H9 (cell line): Measurements from ENCODE around the gene DIP2C. TPM values are rescaled to one million over a fixed set of nuclear protein-coding genes. Genes with fewer than 3 reads are reported as not detected.

Experiments
- DNase-seq: peaks from one replicate; pipeline ENCODE4 v3.0.0-alpha.2; 2017
- H2AFZ ChIP-seq: one replicate; pipeline ENCODE4 v1.6.1; 2013; ENCODE audit warnings: mild to moderate bottlenecking, low read length, control low read depth, moderate library complexity
- H2AK5ac ChIP-seq: 2 replicates; pipeline ENCODE4 v1.6.1; 2013; ENCODE audit warnings: low read length, control low read depth, mixed read lengths; ENCODE audit not compliant: insufficient read length
- H2BK120ac ChIP-seq: one replicate; pipeline ENCODE4 v1.6.1; 2013; ENCODE audit warnings: low read depth, mild to moderate bottlenecking, low read length, control low read depth, inconsistent platforms; ENCODE audit not compliant: poor library complexity, severe bottlenecking
- H2BK12ac ChIP-seq: 2 replicates; pipeline ENCODE4 v1.6.1; 2013; ENCODE audit warnings: low read length, control low read depth, mixed read lengths, low read depth; ENCODE audit not compliant: insufficient read length
- H2BK15ac ChIP-seq: 2 replicates; pipeline ENCODE4 v1.6.1; 2013; ENCODE audit warnings: low read depth, low read length, control low read depth
- H2BK20ac ChIP-seq: one replicate; pipeline ENCODE4 v1.6.1; 2013; ENCODE audit warnings: low read depth, mild to moderate bottlenecking, low read length, control low read depth, inconsistent platforms; ENCODE audit not compliant: poor library complexity, severe bottlenecking
- H2BK5ac ChIP-seq: 2 replicates; pipeline ENCODE4 v1.6.1; 2013; ENCODE audit warnings: low read length, control low read depth, mixed read lengths; ENCODE audit not compliant: insufficient read length
- H3K14ac ChIP-seq: 2 replicates; pipeline ENCODE4 v1.6.1; 2013; ENCODE audit warnings: low read length, control low read depth; ENCODE audit not compliant: insufficient read depth
- H3K18ac ChIP-seq: 2 replicates; pipeline ENCODE4 v1.6.1; 2013; ENCODE audit warnings: low read depth, mild to moderate bottlenecking, mixed read lengths, low read length, control low read depth; ENCODE audit not compliant: insufficient read length
- H3K23ac ChIP-seq: 2 replicates; pipeline ENCODE4 v1.6.1; 2013; ENCODE audit warnings: low read length, control low read depth, mixed read lengths, low read depth; ENCODE audit not compliant: insufficient read length
- H3K23me2 ChIP-seq: 2 replicates; pipeline ENCODE4 v1.6.1; 2013; ENCODE audit warnings: low read depth, mild to moderate bottlenecking, mixed read lengths, low read length, control low read depth; ENCODE audit not compliant: insufficient read length, poor library complexity, severe bottlenecking
- H3K27ac ChIP-seq: 2 replicates; pipeline ENCODE4 v1.5.1; 2013; ENCODE audit warnings: low read length, control low read depth, mixed read lengths, low read depth; ENCODE audit not compliant: insufficient read length
- H3K27me3 ChIP-seq: 2 replicates; pipeline ENCODE4 v1.6.1; 2013; ENCODE audit warnings: low read length, control low read depth, inconsistent platforms; ENCODE audit not compliant: insufficient read depth
- H3K4ac ChIP-seq: 2 replicates; pipeline ENCODE4 v1.6.1; 2013; ENCODE audit warnings: low read depth, mild to moderate bottlenecking, control low read depth, inconsistent platforms, low read length, moderate library complexity
- H3K4me1 ChIP-seq: 2 replicates; pipeline ENCODE4 v1.6.1; 2013; ENCODE audit warnings: low read length, control low read depth, inconsistent platforms; ENCODE audit not compliant: insufficient read depth
- H3K4me2 ChIP-seq: 2 replicates; pipeline ENCODE4 v1.6.1; 2013; ENCODE audit warnings: low read length, control low read depth, mixed read lengths; ENCODE audit not compliant: insufficient read length, insufficient read depth
- H3K56ac ChIP-seq: 2 replicates; pipeline ENCODE4 v1.6.1; 2013; ENCODE audit warnings: low read depth, mild to moderate bottlenecking, mixed read lengths, low read length, control low read depth; ENCODE audit not compliant: insufficient read length
- H3K79me1 ChIP-seq: 2 replicates; pipeline ENCODE4 v1.6.1; 2013; ENCODE audit warnings: low read depth, mild to moderate bottlenecking, moderate library complexity, low read length, control low read depth, inconsistent platforms; ENCODE audit not compliant: insufficient read depth, poor library complexity, severe bottlenecking
- H3K79me2 ChIP-seq: 2 replicates; pipeline ENCODE4 v1.6.1; 2013; ENCODE audit warnings: low read length, control low read depth, inconsistent platforms; ENCODE audit not compliant: insufficient read depth
- H3K9ac ChIP-seq: 2 replicates; pipeline ENCODE4 v1.6.1; 2013; ENCODE audit warnings: low read length, control low read depth, mixed read lengths; ENCODE audit not compliant: insufficient read length; ENCODE audit errors: extremely low read depth
- H3K9me3 ChIP-seq: one replicate; pipeline ENCODE4 v1.6.1; 2013; ENCODE audit warnings: low read depth, low read length, inconsistent platforms; ENCODE audit not compliant: control insufficient read depth
- H3T11ph ChIP-seq: one replicate; pipeline ENCODE4 v1.6.1; 2013; ENCODE audit warnings: mild to moderate bottlenecking, low read length, control low read depth, inconsistent platforms
- H4K20me1 ChIP-seq: one replicate; pipeline ENCODE4 v1.6.1; 2013; ENCODE audit not compliant: control insufficient read depth, insufficient read length, insufficient read depth
- H4K5ac ChIP-seq: 2 replicates; pipeline ENCODE4 v1.6.1; 2013; ENCODE audit warnings: low read depth, mild to moderate bottlenecking, mixed read lengths, low read length, control low read depth; ENCODE audit not compliant: insufficient read length
- H4K8ac ChIP-seq: replicated peaks from 2 replicates; pipeline ENCODE4 v1.6.1; 2013; ENCODE audit warnings: low read length, control low read depth, mixed read lengths, low read depth; ENCODE audit not compliant: insufficient read length
- H4K91ac ChIP-seq: 2 replicates; pipeline ENCODE4 v1.6.1; 2013; ENCODE audit warnings: low read depth, mild to moderate bottlenecking, moderate library complexity, mixed read lengths, low read length, control low read depth; ENCODE audit not compliant: insufficient read length
- H3K27ac Mint-ChIP-seq, 3 experiments: 2 replicates in 2 of 3; 3 replicates in 1 of 3; pipeline ENCODE4 v1.8.0; 2020 to 2021; ENCODE audit warnings: mixed read lengths in 3 of 3, mild to moderate bottlenecking in 1 of 3, moderate library complexity in 1 of 3
- H3K27me3 Mint-ChIP-seq: 2 replicates; pipeline ENCODE4 v1.8.0; 2021; ENCODE audit warnings: low read depth, mild to moderate bottlenecking, moderate library complexity, mixed read lengths
- H3K36me3 Mint-ChIP-seq, 3 experiments: 2 replicates in 2 of 3; 3 replicates in 1 of 3; pipeline ENCODE4 v1.8.0; 2020 to 2021; ENCODE audit warnings: low read depth in 3 of 3, mixed read lengths in 3 of 3; ENCODE audit not compliant: insufficient read depth in 1 of 3
- H3K4me1 Mint-ChIP-seq, 2 experiments: 2 replicates each; pipeline ENCODE4 v1.8.0; 2020; ENCODE audit warnings: mixed read lengths in 2 of 2
- H3K4me3 Mint-ChIP-seq, 2 experiments: 2 replicates in 1 of 2; 3 replicates in 1 of 2; pipeline ENCODE4 v1.8.0; 2020 to 2021; ENCODE audit warnings: mild to moderate bottlenecking in 2 of 2, mixed read lengths in 2 of 2, moderate library complexity in 1 of 2
- H3K9me3 Mint-ChIP-seq, 2 experiments: 2 replicates in 1 of 2; 3 replicates in 1 of 2; pipeline ENCODE4 v1.8.0; 2020; ENCODE audit warnings: mild to moderate bottlenecking in 2 of 2, mixed read lengths in 2 of 2, moderate library complexity in 1 of 2
- WGBS: extraction: QIAGEN DNeasy Blood & Tissue Kit; methylation state at CpG from one replicate; pipeline ENCODE4 v1.1.7; 2013; ENCODE audit warnings: missing lambda C conversion rate, low lambda C conversion rate, mixed read lengths; ENCODE audit not compliant: insufficient read length; ENCODE audit errors: extremely low coverage; 5-methylcytosine and 5-hydroxymethylcytosine counted together
- total RNA-seq: library from RNA; stranded (reverse); gene quantifications from 2 replicates; pipeline ENCODE4 v1.2.1, GENCODE V29; 2021
- TF ChIP-seq, protein P1 (sequence below): fragments of 200-600 bp; sonication (generic); conservative IDR thresholded peaks from 3 replicates; pipeline ENCODE4 v1.8.0; 2021; ENCODE audit warnings: antibody characterized with exemption, mild to moderate bottlenecking

DIP2C gene
- total RNA-seq, 1 experiment from 2014 or later = 7.9 TPM

DNA sequence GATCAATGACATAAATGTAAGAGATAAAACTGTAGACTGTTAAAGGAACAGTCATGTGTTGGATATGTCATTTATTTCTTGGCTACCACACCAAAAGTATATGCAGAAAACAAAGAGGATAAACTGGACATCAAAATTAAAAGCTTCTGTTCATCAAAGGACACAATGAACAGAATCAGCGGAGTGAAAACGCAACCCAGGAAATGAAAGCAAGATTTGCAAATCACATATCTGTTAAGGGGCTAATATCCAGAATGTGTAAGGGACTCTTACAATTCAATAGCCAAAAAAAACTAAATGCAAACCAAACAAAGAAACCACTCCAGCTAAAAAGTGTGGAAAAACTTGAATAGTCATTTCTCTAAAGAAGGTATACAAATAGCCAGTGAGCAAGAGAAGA lies 390.0 kb downstream of the DIP2C start:
- Histone ChIP-seq H3K56ac (no peak overlapping the region), H3K23ac (no peak overlapping the region), H3K9ac (no peak overlapping the region), H2AK5ac (no peak overlapping the region), H3K18ac (no peak overlapping the region), H3K9me3 (no peaks in the 10 kb centered on the region), H2AFZ (no peak overlapping the region), H2BK120ac (no peak overlapping the region), H4K20me1 (no peaks in the 10 kb centered on the region), H3K4me2 (no peak overlapping the region), H3K79me2 (no peaks in the 10 kb centered on the region), H3K4ac (no peak overlapping the region), H3K4me1 (no peaks in the 10 kb centered on the region), H4K8ac (no peak overlapping the region), H3T11ph (no peak overlapping the region), H4K91ac (no peak overlapping the region), H4K5ac (no peak overlapping the region), H3K27ac (no peak overlapping the region), H2BK20ac (no peak overlapping the region), H3K14ac (no peak overlapping the region), H3K27me3 (no peaks in the 10 kb centered on the region; the same call in 1 of the 2 replicates), H3K23me2 (no peaks in the 10 kb centered on the region), H2BK12ac (no peak overlapping the region), H3K79me1 (no peaks in the 10 kb centered on the region), H2BK15ac (no peak overlapping the region), H2BK5ac (no peak overlapping the region)
- Mint-ChIP-seq H3K27me3 (no peaks in the 10 kb centered on the region), H3K27ac (no peak overlapping the region), H3K4me3 (no peak overlapping the region), H3K9me3 (peaks cover 0 to 2% of the 10 kb centered on the region in 2 experiments; a peak in 1 of 5 replicates), H3K36me3 (peaks cover 0 to 9% (median 7%) of the 10 kb centered on the region in 3 experiments; a peak in 3 of 7 replicates), H3K4me1 (no peaks in the 10 kb centered on the region)
- no peak for DNase-seq
- TF ChIP-seq, protein P1, sequence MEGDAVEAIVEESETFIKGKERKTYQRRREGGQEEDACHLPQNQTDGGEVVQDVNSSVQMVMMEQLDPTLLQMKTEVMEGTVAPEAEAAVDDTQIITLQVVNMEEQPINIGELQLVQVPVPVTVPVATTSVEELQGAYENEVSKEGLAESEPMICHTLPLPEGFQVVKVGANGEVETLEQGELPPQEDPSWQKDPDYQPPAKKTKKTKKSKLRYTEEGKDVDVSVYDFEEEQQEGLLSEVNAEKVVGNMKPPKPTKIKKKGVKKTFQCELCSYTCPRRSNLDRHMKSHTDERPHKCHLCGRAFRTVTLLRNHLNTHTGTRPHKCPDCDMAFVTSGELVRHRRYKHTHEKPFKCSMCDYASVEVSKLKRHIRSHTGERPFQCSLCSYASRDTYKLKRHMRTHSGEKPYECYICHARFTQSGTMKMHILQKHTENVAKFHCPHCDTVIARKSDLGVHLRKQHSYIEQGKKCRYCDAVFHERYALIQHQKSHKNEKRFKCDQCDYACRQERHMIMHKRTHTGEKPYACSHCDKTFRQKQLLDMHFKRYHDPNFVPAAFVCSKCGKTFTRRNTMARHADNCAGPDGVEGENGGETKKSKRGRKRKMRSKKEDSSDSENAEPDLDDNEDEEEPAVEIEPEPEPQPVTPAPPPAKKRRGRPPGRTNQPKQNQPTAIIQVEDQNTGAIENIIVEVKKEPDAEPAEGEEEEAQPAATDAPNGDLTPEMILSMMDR = no peak
- WGBS = no CpG with 5 or more reads among the region's 2 CpGs
